PC-9 (cell line): ENCODE measurements around the gene WNT9B. TPM values are rescaled to one million over a fixed set of nuclear protein-coding genes. Genes with fewer than 3 reads are reported as not detected.
A peak's percentile ranks its signal among the peaks of the same experiment; 100 is the strongest.

Experiments
- BruUV-seq: library from RNA; stranded (reverse); fragments of 400-500 nt; replicated peaks from 2 replicates; lab custom pipeline; 2021; lab: Mats Ljungman, UMichigan
- CTCF ChIA-PET: fragments of 300-600 bp; sonication (Branson Sonifier 250); formaldehyde crosslinking; loops from one replicate; lab custom pipeline; 2022; ENCODE audit warnings: antibody characterized with exemption; lab: Charles Lee
- POLR2A ChIA-PET: fragments of 300-600 bp; sonication (Branson Sonifier 250); formaldehyde crosslinking; loops from one replicate; lab custom pipeline; 2022; ENCODE audit warnings: antibody characterized with exemption; ENCODE audit not compliant: unreplicated experiment; lab: Charles Lee
- DNase-seq, 2 experiments: peaks; one replicate each; pipeline versions ENCODE4 v3.0.0 to v3.0.0-alpha.2; 2015 to 2022; ENCODE audit warnings: mixed read lengths in 1 of 2
- H2AFZ ChIP-seq: fragments of 200-600 bp; sonication (generic); 2 replicates; pipeline ENCODE4 v1.8.1; 2017; ENCODE audit warnings: antibody characterized with exemption
- H3F3A ChIP-seq: fragments of 200-600 bp; sonication (generic); 2 replicates; pipeline ENCODE4 v1.8.1; 2017; ENCODE audit warnings: antibody characterized with exemption, mild to moderate bottlenecking, low read depth; ENCODE audit not compliant: insufficient read depth
- H3K27ac ChIP-seq: fragments of 200-600 bp; sonication (generic); 2 replicates; pipeline ENCODE4 v1.6.1; 2016; ENCODE audit warnings: mixed run types
- H3K27me3 ChIP-seq: fragments of 200-600 bp; sonication (generic); 2 replicates; pipeline ENCODE4 v1.6.1; 2016; ENCODE audit warnings: low read depth, mixed run types; ENCODE audit not compliant: insufficient read depth
- H3K36me3 ChIP-seq: fragments of 200-600 bp; sonication (generic); 2 replicates; pipeline ENCODE4 v1.6.1; 2016; ENCODE audit warnings: low read depth, mixed run types
- H3K4me1 ChIP-seq: fragments of 200-600 bp; sonication (generic); replicated peaks from 2 replicates; pipeline ENCODE4 v1.6.1; 2016; ENCODE audit warnings: mixed run types; ENCODE audit not compliant: insufficient read depth
- H3K4me2 ChIP-seq: fragments of 200-600 bp; sonication (generic); 2 replicates; pipeline ENCODE4 v1.6.1; 2017; ENCODE audit warnings: mixed run types
- H3K4me3 ChIP-seq: fragments of 200-600 bp; sonication (generic); 2 replicates; pipeline ENCODE4 v1.6.1; 2016; ENCODE audit warnings: mixed run types
- H3K79me2 ChIP-seq: fragments of 200-600 bp; sonication (generic); 2 replicates; pipeline ENCODE4 v1.6.1; 2017; ENCODE audit warnings: low read depth, mixed run types
- H3K9me2 ChIP-seq: fragments of 200-600 bp; sonication (generic); 2 replicates; pipeline ENCODE4 v1.8.1; 2017; ENCODE audit warnings: mild to moderate bottlenecking; ENCODE audit not compliant: insufficient read depth
- H3K9me3 ChIP-seq: fragments of 200-600 bp; sonication (generic); 2 replicates; pipeline ENCODE4 v1.8.1; 2016; ENCODE audit warnings: low read depth; ENCODE audit not compliant: insufficient read depth
- H4K20me1 ChIP-seq: fragments of 200-600 bp; sonication (generic); 2 replicates; pipeline ENCODE4 v1.8.1; 2017; ENCODE audit not compliant: insufficient read depth
- EZH2 ChIP-seq: fragments of 200-600 bp; sonication (generic); IDR thresholded peaks from 2 replicates; pipeline ENCODE4 v1.8.0; 2017; ENCODE audit warnings: antibody characterized with exemption, low read depth
- intact Hi-C: fragments of 100-400 bp; cut with micrococcal nuclease; formaldehyde crosslinking; loops from one replicate; pipeline ENCODE4 v1.10.0; 2022; ENCODE audit not compliant: unreplicated experiment
- total RNA-seq: library from RNA; stranded (reverse); gene quantifications from 2 replicates; pipeline ENCODE4 v1.2.3, GENCODE V29; 2021
- TF ChIP-seq, protein P1 (sequence below): fragments of 200-600 bp; sonication (generic); conservative IDR thresholded peaks from 2 replicates; pipeline ENCODE4 v1.6.1; 2017; ENCODE audit warnings: mixed run types, antibody characterized with exemption, mild to moderate bottlenecking, moderate library complexity

Gene WNT9B
- total RNA-seq, 1 experiment from 2014 or later, result not detected

DNA sequence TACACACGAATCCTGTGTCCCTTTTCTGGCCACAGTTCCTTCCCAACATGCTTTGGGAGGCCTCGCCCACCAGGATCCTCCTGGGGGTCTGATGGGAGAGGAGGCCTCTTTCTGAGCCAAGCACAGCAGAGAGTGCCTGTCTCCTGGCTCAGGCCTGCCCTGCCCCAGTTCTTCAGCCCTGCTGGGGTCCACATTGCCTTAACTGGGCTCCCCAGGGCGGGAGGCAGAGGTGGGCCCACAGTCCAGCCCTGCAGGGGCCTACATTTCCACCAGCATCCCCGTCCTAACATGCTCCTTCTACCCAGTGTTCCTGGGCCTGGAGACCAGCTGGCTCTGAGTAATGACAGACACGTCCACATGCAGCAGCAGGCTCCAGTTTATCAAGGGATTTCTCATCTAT, 29.6 kb downstream of the WNT9B start:
- BruUV-seq, result no TSS peak
- H3K27me3 ChIP-seq, result peaks cover 21% of the 10 kb centered on the region
- no peaks in the 10 kb centered on the region for H3K9me3 ChIP-seq
- H3K9me2 ChIP-seq, result no peaks in the 10 kb centered on the region
- no peak for TF ChIP-seq EZH2
- TF ChIP-seq, protein P1, sequence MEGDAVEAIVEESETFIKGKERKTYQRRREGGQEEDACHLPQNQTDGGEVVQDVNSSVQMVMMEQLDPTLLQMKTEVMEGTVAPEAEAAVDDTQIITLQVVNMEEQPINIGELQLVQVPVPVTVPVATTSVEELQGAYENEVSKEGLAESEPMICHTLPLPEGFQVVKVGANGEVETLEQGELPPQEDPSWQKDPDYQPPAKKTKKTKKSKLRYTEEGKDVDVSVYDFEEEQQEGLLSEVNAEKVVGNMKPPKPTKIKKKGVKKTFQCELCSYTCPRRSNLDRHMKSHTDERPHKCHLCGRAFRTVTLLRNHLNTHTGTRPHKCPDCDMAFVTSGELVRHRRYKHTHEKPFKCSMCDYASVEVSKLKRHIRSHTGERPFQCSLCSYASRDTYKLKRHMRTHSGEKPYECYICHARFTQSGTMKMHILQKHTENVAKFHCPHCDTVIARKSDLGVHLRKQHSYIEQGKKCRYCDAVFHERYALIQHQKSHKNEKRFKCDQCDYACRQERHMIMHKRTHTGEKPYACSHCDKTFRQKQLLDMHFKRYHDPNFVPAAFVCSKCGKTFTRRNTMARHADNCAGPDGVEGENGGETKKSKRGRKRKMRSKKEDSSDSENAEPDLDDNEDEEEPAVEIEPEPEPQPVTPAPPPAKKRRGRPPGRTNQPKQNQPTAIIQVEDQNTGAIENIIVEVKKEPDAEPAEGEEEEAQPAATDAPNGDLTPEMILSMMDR, result no peak
- H3K36me3 ChIP-seq, result no peaks in the 10 kb centered on the region
- no peak for DNase-seq
- H3K4me1 ChIP-seq, result no peaks in the 10 kb centered on the region
- no peak overlapping the region for H3K4me2 ChIP-seq
- H4K20me1 ChIP-seq, result no peaks in the 10 kb centered on the region
- H3F3A ChIP-seq, result no peaks in the 10 kb centered on the region
- CTCF ChIA-PET, result no interaction called here
- no peak overlapping the region for H2AFZ ChIP-seq
- POLR2A ChIA-PET, result no interaction called here
- no peaks in the 10 kb centered on the region for H3K79me2 ChIP-seq
- intact Hi-C loops, result no loop called here
- H3K27ac ChIP-seq, result no peak overlapping the region
- H3K4me3 ChIP-seq, result no peak overlapping the region

DNA sequence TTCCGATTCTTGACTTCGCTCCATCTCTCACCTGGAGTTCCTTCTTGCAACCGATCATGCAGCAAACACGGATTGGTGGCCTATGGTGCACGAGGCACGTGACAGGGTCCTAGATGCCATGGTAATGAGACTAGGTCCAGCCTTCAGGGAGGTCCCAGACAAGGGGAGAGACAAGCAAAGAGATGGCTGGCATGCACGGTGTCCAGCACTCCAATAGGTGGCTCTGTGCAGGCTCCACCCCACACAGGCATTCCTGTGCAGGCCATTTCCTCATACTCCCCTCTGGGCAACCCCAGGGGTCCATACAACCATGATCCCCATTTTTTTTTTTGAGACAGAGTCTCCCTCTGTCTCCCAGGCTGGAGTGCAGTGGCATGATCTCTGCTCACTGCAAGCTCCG, 31.3 kb downstream of the WNT9B start:
- Histone ChIP-seq H3K4me1 (no peaks in the 10 kb centered on the region), H3K79me2 (no peaks in the 10 kb centered on the region), H3K9me2 (no peaks in the 10 kb centered on the region), H4K20me1 (no peaks in the 10 kb centered on the region), H3K27ac (no peak overlapping the region), H3K4me3 (no peak overlapping the region), H2AFZ (no peak overlapping the region), H3K27me3 (peaks cover 38% of the 10 kb centered on the region), H3F3A (no peaks in the 10 kb centered on the region), H3K9me3 (no peaks in the 10 kb centered on the region), H3K4me2 (no peak overlapping the region), H3K36me3 (no peaks in the 10 kb centered on the region)
- no TSS peak for BruUV-seq
- TF ChIP-seq, protein P1, result no peak
- no peak for TF ChIP-seq EZH2
- ChIA-PET POLR2A (no interaction called here), CTCF (interaction anchor here (0.7 kb wide), 1 partner anchor 76 kb away, joined by 3 read pairs; no protein-coding TSS in a partner anchor)
- intact Hi-C loops, result no loop called here
- peak in 1 of 2 experiments; percentile 30 for DNase-seq

DNA sequence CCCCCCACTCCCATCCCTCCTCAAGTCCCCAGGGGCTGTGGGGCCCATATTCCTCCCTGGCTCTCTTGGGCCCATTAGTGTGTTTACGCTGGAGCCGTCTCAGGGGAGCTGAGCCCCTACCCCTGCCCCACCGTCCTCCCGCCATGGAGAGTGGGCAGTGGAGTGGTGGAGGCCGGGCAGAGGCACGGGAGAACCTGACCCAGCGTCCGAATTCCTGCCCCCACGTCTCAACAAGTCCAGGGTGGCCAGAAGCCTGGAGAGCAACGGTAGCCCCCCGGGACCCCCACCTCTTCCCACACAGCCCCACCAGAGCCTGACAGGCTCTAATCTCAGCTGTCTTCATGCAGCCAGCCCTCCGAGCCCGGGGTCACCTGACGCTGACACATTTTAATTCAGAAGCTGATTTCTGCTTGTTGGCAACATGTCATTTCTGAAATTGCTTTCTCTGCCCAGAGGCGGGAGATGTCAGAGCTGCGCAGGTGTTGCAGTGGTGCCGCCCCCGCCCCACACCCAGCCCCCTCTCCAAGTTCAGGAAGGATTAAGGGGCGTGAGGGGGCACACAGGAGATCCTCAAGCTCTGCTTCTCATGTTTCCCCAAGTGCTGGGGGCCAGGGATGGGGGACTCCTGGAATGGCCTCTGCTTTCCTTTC, 32.6 kb downstream of the WNT9B start:
- intact Hi-C loops, result no loop called here
- H3K4me3 ChIP-seq, result no peak overlapping the region
- no TSS peak for BruUV-seq
- ChIA-PET POLR2A (no interaction called here), CTCF (no interaction called here)
- peaks cover 51% of the 10 kb centered on the region for H3K27me3 ChIP-seq
- H3K4me2 ChIP-seq, result no peak overlapping the region
- H3K27ac ChIP-seq, result no peak overlapping the region
- no peaks in the 10 kb centered on the region for H3K9me3 ChIP-seq
- H3K9me2 ChIP-seq, result no peaks in the 10 kb centered on the region
- no peak overlapping the region for H2AFZ ChIP-seq
- TF ChIP-seq, protein P1, result no peak
- TF ChIP-seq EZH2, result no peak
- no peaks in the 10 kb centered on the region for H3K36me3 ChIP-seq
- DNase-seq, result no peak
- H3F3A ChIP-seq, result no peaks in the 10 kb centered on the region
- no peaks in the 10 kb centered on the region for H4K20me1 ChIP-seq
- H3K79me2 ChIP-seq, result no peaks in the 10 kb centered on the region
- no peaks in the 10 kb centered on the region for H3K4me1 ChIP-seq
